ENCODE data around the gene VSIG10L2.
"Not testable (repeated sequence)": the region's sequence is repeated elsewhere in the genome, so short reads cannot be mapped to it uniquely, and the experiment has no call there.

The VSIG10L2 gene

DNA sequence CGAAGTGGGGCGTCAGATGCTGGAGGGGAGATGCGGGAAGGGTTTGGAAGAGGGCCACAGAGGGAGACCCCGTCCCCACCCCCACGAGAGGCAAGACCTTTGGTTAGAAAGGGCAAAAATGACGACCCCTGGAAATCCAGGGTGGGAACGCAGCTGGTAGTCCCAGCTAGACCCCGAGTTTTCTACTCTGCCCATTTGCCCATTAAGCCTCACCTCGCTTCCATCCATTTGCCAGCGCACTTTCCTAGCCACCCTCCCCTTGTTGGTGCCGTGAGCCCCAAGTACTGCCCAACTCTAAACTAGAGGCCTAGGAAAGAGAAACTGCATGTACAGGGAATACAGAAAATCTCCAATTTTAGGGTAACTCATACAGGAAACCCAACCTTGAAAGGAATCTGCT, 41.2 kb upstream of the VSIG10L2 start:
- TF ChIP-seq, protein P1, sequence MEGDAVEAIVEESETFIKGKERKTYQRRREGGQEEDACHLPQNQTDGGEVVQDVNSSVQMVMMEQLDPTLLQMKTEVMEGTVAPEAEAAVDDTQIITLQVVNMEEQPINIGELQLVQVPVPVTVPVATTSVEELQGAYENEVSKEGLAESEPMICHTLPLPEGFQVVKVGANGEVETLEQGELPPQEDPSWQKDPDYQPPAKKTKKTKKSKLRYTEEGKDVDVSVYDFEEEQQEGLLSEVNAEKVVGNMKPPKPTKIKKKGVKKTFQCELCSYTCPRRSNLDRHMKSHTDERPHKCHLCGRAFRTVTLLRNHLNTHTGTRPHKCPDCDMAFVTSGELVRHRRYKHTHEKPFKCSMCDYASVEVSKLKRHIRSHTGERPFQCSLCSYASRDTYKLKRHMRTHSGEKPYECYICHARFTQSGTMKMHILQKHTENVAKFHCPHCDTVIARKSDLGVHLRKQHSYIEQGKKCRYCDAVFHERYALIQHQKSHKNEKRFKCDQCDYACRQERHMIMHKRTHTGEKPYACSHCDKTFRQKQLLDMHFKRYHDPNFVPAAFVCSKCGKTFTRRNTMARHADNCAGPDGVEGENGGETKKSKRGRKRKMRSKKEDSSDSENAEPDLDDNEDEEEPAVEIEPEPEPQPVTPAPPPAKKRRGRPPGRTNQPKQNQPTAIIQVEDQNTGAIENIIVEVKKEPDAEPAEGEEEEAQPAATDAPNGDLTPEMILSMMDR (IDR thresholded peaks at IDR 0.05; ENCODE audit: insufficient read depth, low read length, missing control alignments): no peak
- no peak overlapping the region for H3K4me3 ChIP-seq (ENCODE audit: low read depth, low read length)
- POLR2A ChIA-PET: no interaction called here
- CTCF ChIA-PET: interaction anchor here (1.0 to 2.4 kb wide), 3 partner anchors 14 to 289 kb away, joined by 3 to 10 read pairs (median 9); no protein-coding TSS in a partner anchor
- DNase-seq (ENCODE audit: low read depth, low spot score): no peak

DNA sequence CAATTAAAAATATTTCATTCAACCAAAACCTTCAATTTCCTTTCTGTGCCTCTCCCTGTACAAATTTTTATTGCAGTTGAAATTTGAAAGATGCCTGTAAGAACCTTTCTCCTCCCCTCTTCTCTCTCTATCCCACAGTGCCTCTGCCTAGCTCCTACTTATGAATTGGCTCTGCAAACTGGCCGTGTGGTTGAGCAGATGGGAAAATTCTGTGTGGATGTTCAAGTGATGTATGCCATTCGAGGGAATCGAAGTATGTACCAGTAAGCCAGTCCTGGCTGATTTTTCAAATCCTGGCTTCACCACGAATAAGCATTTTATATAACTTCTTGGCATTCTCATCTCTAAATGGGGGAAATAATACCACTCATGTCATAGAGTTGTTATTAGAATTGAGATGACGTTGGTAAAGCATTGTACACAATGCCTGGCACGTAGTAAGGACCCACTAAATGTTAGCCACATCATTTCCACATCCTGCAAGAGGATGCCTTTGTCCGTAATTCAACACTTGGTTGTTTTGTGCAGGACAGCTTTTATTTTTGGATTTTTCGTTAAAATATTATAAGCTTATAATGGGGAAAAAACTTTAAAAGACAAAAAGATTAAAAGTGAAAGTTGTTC, 35.5 kb upstream of the VSIG10L2 start:
- TF ChIP-seq, protein P1 (IDR thresholded peaks at IDR 0.05; ENCODE audit: insufficient read depth, low read length, missing control alignments): no peak
- no peak for DNase-seq (ENCODE audit: low read depth, low spot score)
- ChIA-PET CTCF (interaction anchor here (1.6 to 3.0 kb wide), 3 partner anchors 9 to 283 kb away, joined by 3 to 15 read pairs (median 7); no protein-coding TSS in a partner anchor), POLR2A (no interaction called here)
- H3K4me3 ChIP-seq (ENCODE audit: low read depth, low read length): no peak overlapping the region

DNA sequence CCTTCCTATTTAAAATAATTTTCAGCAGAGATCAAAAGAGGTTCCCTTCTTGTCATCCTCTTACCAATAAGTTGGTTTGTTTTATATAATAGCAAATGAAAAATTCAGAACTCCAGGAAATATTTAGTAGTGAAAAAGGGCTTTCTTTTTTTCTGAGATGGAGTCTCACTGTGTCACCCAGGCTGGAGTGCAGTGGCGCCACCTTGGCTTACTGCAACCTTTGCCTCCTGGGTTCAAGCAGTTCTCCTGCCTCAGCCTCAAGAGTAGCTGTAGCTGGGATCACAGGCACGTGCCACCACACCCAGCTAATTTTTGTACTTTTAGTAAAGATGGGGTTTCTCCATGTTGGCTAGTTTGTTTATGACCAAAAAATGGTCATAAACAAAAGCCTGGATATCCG, 31.2 kb upstream of the VSIG10L2 start:
- CTCF ChIA-PET: interaction anchor here (1.2 kb wide), 1 partner anchor 11 kb away, joined by 4 read pairs; no protein-coding TSS in a partner anchor
- H3K4me3 ChIP-seq (ENCODE audit: low read depth, low read length); POLR2A ChIA-PET; DNase-seq (ENCODE audit: low read depth, low spot score): not testable (repeated sequence)

DNA sequence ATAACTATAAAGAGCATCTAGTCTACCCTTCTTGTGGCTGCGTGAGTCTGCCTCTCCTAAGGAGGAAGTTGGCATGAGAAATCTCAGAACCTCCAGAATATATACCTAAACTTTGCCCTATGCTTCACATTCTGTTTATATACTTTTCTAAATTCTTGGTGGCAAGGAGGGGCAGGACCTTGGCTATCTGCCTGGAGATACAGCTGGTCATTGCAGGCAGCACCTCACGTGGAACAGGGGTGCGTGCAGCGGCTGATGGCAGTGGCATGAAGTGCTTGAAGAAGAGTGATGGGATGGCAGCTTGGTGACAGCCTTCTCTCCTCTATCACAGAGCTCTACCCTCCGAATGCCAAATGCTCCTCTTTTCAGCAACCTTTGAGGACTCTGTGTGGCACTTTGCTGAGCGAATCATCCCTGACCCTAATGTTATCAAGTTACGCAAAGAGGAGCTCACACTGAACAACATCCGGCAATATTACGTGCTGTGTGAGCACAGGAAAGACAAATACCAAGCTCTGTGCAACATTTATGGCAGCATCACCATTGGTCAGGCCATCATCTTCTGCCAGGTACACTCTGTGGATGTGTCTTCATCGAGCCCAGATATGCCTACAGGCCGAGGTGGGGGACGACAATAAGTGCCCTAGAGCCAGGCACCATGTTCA, 29.0 kb upstream of the VSIG10L2 start:
- ChIA-PET CTCF (interaction anchor here (1.1 to 4.1 kb wide), 2 partner anchors 277 to 305 kb away, joined by 4 to 83 read pairs; no protein-coding TSS in a partner anchor), POLR2A (interaction anchor here (0.5 kb wide), 1 partner anchor 14 kb away, joined by 4 read pairs; the partner anchor contains the start of gene PUS3)
- TF ChIP-seq, protein P1 (IDR thresholded peaks at IDR 0.05; ENCODE audit: insufficient read depth, low read length, missing control alignments): no peak
- H3K4me3 ChIP-seq (ENCODE audit: low read depth, low read length): no peak overlapping the region
- DNase-seq (ENCODE audit: low read depth, low spot score): no peak

DNA sequence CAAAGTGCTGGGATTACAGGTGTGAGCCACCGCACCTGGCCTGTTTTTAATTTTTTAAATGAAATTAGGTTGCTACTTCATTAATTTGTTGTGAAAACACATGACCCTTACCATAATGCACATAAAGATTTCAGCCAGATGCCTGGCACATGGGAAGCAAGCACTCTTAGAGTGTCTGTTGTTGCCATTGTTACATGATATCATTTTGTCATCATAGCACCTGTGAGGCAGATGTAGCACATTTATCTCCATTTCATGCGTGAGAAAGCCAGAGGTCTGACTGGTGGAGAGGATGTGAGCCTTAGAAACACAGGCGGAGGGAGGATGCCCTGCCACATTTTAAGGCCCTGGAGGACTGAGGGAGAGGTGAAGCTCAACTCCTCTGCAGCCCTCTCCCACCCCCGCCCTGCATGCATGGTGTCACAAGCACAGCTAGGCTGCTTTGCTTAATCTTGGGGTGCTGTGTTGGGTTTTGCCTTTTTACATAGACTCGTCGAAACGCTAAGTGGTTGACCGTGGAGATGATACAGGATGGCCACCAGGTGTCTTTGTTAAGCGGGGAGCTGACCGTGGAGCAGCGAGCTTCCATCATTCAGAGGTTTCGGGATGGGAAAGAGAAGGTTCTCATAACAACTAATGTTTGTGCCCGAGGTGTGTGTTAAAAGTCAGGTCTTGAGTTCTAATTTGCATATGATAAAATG, 27.6 kb upstream of the VSIG10L2 start:
- no peak overlapping the region for H3K4me3 ChIP-seq (ENCODE audit: low read depth, low read length)
- CTCF ChIA-PET: interaction anchor here (0.8 to 4.1 kb wide), 5 partner anchors 10 to 303 kb away, joined by 3 to 83 read pairs (median 4); partner anchors contain the start of genes DDX25 and PUS3
- TF ChIP-seq, protein P1 (IDR thresholded peaks at IDR 0.05; ENCODE audit: insufficient read depth, low read length, missing control alignments): peak; percentile 1
- DNase-seq (ENCODE audit: low read depth, low spot score): no peak
- POLR2A ChIA-PET: no interaction called here

DNA sequence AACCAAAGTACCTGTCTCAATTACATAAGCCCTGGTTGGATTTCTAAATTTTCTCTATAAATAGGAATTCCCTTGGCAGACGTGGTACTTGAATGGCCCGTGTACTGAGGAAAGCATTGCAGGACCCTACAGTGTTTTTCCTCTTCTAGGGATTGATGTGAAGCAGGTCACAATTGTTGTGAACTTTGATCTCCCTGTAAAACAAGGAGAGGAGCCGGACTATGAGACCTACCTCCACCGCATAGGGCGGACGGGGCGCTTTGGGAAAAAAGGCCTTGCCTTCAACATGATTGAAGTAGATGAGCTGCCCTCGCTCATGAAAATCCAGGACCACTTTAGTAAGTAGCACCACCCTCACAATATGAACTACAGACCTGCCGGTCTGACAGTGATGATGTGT, 24.8 kb upstream of the VSIG10L2 start:
- TF ChIP-seq, protein P1 (IDR thresholded peaks at IDR 0.05; ENCODE audit: insufficient read depth, low read length, missing control alignments): no peak
- ChIA-PET CTCF (interaction anchor here (0.7 to 12.7 kb wide), 8 partner anchors 9 to 277 kb away, joined by 3 to 293 read pairs (median 7); no protein-coding TSS in a partner anchor), POLR2A (no interaction called here)
- no peak for DNase-seq (ENCODE audit: low read depth, low spot score)
- H3K4me3 ChIP-seq (ENCODE audit: low read depth, low read length): no peak overlapping the region
